ENCODE data around the gene MMP1. TPM values are rescaled to one million over a fixed set of nuclear protein-coding genes. Genes with fewer than 3 reads are reported as not detected.

The MMP1 gene
- not detected for polyA plus RNA-seq

DNA sequence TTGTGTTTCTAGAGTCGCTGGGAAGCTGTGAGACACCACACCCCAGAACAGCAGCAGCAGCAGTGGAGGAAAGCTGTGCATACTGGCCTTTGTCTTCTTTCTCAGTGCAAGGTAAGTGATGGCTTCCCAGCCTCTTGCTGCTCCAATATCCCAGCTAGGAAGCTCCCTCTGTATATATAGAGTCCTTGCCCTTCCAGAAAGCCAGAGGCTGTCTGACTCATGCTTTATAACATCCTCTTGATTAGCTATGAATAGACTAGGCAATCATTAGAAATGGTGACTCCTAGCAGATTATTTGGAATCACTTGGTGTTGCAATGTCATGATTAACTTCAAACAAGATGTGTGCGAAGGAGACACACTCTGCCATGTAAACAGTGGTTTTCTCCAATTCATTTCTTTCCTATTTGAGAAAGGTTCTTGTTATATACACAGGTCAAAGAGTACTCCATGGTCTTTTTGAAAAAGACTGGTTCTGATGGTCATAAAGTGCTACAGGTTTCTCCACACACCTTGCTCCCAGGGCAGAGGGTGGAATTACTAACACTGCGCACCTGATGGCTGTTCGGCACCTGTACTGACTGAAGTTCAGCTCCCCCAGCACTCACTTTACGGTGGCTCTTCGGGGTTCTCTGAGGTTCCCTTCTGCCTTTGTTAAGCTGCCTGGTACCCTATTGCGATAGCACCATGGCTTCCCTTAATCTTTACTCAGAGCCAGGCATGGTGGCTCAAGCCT lies at the start of gene MMP1:
TSS of gene MMP1 (minus strand) at position 149 of the 735 bp plus-strand sequence. CDS start at position 81, 68 bp downstream.
- DNase-seq: no peak
- Mint-ChIP-seq H3K4me3 (no peak within 1 kb of the TSS), H3K4me1 (no peaks in the 10 kb centered on the region), H3K27me3 (ENCODE audit: low read depth in 3 of 3) (peaks cover 0 to 2% (median 0%) of the 10 kb centered on the region in 3 donors), H3K27ac (no peak within 1 kb of the TSS), H3K36me3 (no peaks in the 10 kb centered on the region), H3K9me3 (no peaks in the 10 kb centered on the region)

DNA sequence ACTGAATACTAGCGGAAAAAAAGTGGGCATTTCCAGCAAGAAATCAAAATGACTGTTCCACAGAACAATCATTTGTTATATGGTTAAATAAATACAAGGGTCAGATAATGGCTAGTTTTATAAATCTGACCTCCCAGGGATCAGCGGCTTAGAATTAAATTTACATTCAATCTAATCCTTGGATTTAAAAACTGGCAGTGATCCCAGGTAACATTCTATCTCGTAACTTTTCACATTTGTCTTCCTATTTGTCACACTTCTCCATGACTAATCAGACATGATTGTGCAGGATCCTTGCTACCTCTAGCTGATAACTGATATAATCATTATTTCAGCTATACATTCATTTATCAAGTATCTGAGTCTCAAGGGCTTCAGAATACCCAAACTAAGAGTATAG lies 48.3 kb upstream of the MMP1 start:
- Mint-ChIP-seq H3K27me3 (ENCODE audit: low read depth in 3 of 3) (peaks cover 0 to 1% (median 0%) of the 10 kb centered on the region in 3 donors), H3K9me3 (peaks cover 0 to 3% (median 0%) of the 10 kb centered on the region in 6 donors), H3K4me3 (no peak overlapping the region), H3K36me3 (no peaks in the 10 kb centered on the region), H3K4me1 (no peaks in the 10 kb centered on the region), H3K27ac (no peak overlapping the region)
- DNase-seq: no peak

DNA sequence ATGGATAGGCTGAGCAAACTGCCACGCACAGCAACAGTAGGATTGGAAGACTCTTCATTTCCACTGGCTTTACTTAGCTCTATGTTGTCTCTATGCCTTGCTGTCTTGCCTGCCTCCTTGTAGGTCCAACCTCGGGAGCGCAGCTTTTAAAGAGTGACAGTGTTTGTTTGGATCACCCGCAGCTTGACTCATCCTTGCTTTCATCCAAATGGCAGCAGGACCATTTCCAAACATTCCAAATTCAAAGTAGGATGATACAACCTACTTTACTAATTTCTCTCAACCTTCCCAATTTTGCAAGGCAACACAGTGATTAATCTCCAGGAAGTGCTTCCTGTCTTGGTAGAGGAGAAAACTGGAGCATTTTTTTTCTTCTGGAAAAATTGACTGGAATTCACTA lies 45.5 kb upstream of the MMP1 start, which contains the start of gene MMP3:
TSS of gene MMP3 (minus strand) at position 121 of the 400 bp plus-strand sequence. CDS start at position 58, 63 bp downstream.
- Mint-ChIP-seq H3K4me1 (no peaks in the 10 kb centered on the region), H3K27ac (no peak within 1 kb of the TSS), H3K27me3 (ENCODE audit: low read depth in 3 of 3) (peaks cover 0 to 1% (median 0%) of the 10 kb centered on the region in 3 donors), H3K4me3 (no peak within 1 kb of the TSS), H3K9me3 (peaks cover 0 to 3% (median 0%) of the 10 kb centered on the region in 6 donors), H3K36me3 (no peaks in the 10 kb centered on the region)
- no peak for DNase-seq

DNA sequence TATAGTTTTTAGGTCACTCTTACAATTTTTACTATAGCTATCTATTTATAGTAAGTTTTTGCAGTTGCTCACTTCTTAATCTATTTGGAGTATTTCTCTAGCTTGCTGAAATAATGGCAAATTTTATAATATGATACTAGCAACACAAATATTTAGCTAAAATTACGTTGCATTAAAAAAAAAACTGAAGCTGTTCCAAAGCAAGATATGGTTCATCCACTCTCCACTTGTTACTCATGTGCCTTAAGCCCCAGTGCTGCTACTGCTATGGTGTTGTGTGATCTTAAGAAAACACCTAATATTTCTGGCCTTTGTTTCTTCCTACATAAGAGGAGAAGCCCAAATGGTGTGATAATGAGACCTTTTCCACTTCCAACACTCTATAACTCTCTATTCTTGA lies 45.0 kb upstream of the MMP1 start:
- Mint-ChIP-seq H3K36me3 (no peaks in the 10 kb centered on the region), H3K27me3 (ENCODE audit: low read depth in 3 of 3) (peaks cover 0 to 1% (median 0%) of the 10 kb centered on the region in 3 donors), H3K4me1 (no peaks in the 10 kb centered on the region), H3K4me3 (no peak overlapping the region), H3K27ac (no peak overlapping the region), H3K9me3 (peaks cover 0 to 3% (median 0%) of the 10 kb centered on the region in 6 donors)
- DNase-seq: no peak

DNA sequence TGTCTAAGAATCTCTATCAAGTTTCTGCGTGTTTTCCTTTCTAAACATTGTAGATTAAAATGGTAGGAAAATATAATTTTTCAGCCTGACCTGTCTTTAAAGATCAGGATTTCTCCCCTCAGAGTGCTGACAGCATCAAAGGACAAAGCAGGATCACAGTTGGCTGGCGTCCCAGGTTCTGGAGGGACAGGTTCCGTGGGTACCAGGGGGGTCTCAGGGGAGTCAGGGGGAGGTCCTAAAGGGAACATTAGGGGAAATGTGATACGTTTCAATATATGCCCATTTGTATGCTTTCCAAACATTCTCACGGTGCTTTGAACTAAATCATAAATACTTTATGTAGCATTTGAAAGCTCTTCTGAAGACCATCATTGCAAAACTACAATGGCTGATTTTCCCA lies 42.1 kb upstream of the MMP1 start:
- no peaks in the 10 kb centered on the region for H3K4me1 Mint-ChIP-seq
- no peak overlapping the region for H3K4me3 Mint-ChIP-seq
- no peaks in the 10 kb centered on the region for H3K36me3 Mint-ChIP-seq
- DNase-seq: no peak
- peaks cover 0 to 1% (median 0%) of the 10 kb centered on the region in 3 donors for H3K27me3 Mint-ChIP-seq (ENCODE audit: low read depth in 3 of 3)
- H3K27ac Mint-ChIP-seq: no peak overlapping the region
- H3K9me3 Mint-ChIP-seq: peaks cover 0 to 2% (median under 1%) of the 10 kb centered on the region in 6 donors

DNA sequence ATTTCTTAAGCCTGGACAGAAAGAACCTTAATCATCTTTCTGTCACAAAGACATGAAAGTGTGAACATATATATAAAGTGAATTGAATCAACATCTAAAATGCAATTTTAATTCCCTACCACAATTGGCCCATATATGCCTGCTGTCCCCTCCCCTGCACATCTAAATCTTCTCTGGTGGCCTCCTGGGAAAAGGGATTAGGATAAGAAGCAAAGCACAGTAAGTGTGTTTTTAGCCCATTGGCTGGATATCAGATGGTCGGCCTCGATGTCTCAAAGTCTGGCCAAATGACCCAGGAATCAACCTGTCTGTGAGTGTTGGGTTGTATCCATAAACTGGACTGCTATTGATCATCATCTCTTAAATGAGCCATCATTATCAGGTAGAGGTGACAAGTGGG lies 39.7 kb upstream of the MMP1 start:
- Mint-ChIP-seq H3K9me3 (peaks cover 0 to 7% (median 0%) of the 10 kb centered on the region in 6 donors), H3K4me3 (no peak overlapping the region), H3K4me1 (no peaks in the 10 kb centered on the region), H3K36me3 (no peaks in the 10 kb centered on the region), H3K27me3 (ENCODE audit: low read depth in 3 of 3) (peaks cover 2 to 4% (median 2%) of the 10 kb centered on the region in 3 donors), H3K27ac (no peak overlapping the region)
- no peak for DNase-seq

DNA sequence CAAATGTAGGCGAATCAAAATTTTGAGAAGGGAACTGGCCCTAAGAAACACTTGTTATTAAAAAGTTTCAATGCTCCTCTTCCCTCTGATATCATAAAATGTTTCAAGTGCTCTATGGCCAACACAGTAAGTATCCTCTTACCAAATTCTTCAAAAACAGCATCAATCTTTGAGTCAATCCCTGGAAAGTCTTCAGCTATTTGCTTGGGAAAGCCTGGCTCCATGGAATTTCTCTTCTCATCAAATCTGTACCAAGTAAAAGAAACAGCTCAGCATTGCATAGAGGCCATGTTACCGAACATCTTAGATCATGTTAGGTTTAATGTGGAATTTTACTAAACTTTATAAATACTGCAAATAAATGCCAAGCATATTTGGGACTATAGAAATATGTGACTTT lies 39.2 kb upstream of the MMP1 start:
- Mint-ChIP-seq H3K4me1 (no peaks in the 10 kb centered on the region), H3K36me3 (no peaks in the 10 kb centered on the region), H3K27me3 (ENCODE audit: low read depth in 3 of 3) (peaks cover 2 to 4% (median 3%) of the 10 kb centered on the region in 3 donors), H3K4me3 (no peak overlapping the region), H3K9me3 (peaks cover 0 to 7% (median 0%) of the 10 kb centered on the region in 6 donors), H3K27ac (no peak overlapping the region)
- no peak for DNase-seq

DNA sequence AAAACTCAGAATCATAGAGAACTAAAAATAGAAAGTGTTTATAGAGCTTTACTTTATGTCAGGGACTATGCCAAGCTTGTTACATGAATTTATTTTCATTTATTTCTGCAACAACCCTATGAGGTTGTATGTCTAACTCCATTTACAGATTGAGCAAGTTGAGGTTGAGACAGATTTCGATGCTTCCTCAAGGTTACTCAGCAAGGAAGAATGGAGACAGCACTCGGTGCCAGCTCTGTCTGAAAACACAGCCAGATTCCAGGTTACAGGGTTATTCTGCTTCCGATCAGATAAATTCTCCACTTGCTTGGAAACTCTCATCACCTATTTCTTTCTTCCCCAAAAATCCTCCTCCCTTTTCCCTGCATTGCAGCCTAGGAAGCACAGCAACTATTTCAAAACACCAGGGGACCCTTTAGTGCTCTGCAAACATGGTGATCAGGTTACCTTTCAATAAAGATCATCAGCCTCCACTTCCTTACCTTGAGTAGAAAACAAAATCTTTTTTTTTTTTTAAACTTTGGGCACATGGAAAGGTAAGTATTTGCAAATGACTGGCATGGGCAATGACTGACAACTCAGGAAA lies 38.4 kb upstream of the MMP1 start:
- Mint-ChIP-seq H3K27ac (no peak overlapping the region), H3K36me3 (no peaks in the 10 kb centered on the region), H3K4me1 (no peaks in the 10 kb centered on the region), H3K9me3 (peaks cover 0 to 7% (median 0%) of the 10 kb centered on the region in 6 donors), H3K27me3 (ENCODE audit: low read depth in 3 of 3) (peaks cover 2 to 6% (median 4%) of the 10 kb centered on the region in 3 donors), H3K4me3 (no peak overlapping the region)
- DNase-seq: no peak

DNA sequence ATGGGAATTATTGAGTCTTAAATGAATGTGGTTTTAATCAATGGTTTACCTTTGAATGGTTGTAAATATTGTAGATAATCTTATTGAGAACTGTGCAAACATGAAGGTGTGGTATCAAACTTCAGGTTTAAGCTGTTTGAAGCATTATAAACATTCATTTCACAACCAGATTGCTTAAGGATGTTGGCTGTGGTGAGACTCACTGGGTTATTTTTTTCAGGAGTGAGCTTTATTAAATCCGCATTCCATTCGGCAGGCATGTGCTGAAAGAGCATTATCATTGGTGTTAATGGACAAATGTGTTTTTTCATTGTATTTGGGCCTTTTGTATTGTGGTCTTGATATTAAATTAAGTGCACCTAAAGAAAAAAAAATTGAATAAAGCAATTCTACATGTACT lies 35.8 kb upstream of the MMP1 start:
- no peak overlapping the region for H3K27ac Mint-ChIP-seq
- H3K4me3 Mint-ChIP-seq: no peak overlapping the region
- no peaks in the 10 kb centered on the region for H3K36me3 Mint-ChIP-seq
- peaks cover 0 to 7% (median 0%) of the 10 kb centered on the region in 6 donors for H3K9me3 Mint-ChIP-seq
- DNase-seq: no peak
- H3K27me3 Mint-ChIP-seq (ENCODE audit: low read depth in 3 of 3): peaks cover 2 to 6% (median 6%) of the 10 kb centered on the region in 3 donors
- H3K4me1 Mint-ChIP-seq: no peaks in the 10 kb centered on the region

DNA sequence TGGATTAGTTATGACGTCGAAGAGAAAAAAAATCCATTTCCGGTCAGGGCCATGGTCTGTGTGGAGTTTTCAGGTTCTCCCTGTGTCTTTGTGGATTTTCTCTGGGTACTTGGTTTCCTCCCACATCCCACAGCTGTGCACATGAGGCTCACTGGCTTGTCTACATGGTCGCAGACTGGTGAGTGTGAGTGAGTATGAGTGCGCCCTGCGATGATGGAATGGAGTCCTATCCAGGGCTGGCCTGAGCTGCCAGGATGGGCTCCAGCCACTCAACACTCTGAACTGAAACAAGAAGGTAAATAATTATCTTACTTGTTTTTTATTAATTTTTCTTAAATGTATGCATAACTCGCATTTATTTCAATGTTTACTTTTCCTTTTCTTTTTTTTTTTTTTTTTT lies 34.7 kb upstream of the MMP1 start:
- Mint-ChIP-seq H3K36me3 (no peaks in the 10 kb centered on the region), H3K9me3 (peaks cover 0 to 7% (median 0%) of the 10 kb centered on the region in 6 donors), H3K27me3 (ENCODE audit: low read depth in 3 of 3) (peaks cover 2 to 6% (median 6%) of the 10 kb centered on the region in 3 donors), H3K27ac (no peak overlapping the region), H3K4me1 (no peaks in the 10 kb centered on the region), H3K4me3 (no peak overlapping the region)
- no peak for DNase-seq

DNA sequence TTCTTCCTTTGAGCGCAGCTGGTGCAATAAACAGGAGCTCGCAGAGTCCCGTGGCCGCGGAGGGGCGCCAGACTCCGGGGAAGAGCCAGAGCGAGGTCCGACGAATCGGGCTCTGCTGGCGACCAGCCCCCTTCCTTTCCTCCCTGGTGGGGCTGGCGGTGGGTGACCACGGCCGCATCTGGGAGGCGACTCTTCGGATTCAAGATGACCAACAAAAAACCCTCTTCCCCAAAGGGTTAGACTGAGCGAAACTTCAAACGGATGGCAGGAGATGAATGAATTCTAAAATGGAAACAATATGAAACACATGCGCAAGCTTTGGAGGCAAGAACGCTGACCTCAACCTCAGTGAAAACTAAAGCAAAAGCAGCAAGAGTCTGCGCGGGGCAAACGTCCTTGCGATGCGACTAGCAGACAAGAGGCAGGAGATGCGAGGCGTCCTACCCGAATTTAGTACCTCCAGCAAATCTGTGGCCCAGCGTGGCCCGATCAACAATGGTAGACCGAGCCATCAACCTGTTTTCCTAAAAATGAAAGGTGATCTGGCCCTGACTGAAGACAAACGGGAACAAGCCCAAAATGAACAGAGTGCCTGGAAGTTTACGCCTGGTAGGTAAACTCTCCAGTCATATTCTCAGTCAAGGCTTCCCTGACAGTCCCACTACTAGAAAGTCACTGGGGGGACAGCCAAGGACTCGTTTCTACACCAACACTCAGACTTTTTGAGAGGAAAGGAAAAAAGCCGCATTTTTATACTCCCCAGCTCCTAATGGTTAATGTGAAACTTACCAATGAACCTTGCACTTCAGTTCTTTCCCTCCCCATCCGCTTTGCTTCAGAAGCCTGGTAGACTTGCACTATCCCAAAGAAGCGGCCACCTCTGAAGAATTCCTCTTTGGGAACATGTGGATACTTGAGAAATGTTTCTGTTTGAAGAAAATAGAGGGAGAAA lies 33.8 kb upstream of the MMP1 start:
- Mint-ChIP-seq H3K4me3 (no peak overlapping the region), H3K4me1 (no peaks in the 10 kb centered on the region), H3K9me3 (peaks cover 0 to 7% (median 0%) of the 10 kb centered on the region in 6 donors), H3K27me3 (ENCODE audit: low read depth in 3 of 3) (peaks cover 5 to 6% (median 6%) of the 10 kb centered on the region in 3 donors), H3K27ac (no peak overlapping the region), H3K36me3 (no peaks in the 10 kb centered on the region)
- DNase-seq: no peak

DNA sequence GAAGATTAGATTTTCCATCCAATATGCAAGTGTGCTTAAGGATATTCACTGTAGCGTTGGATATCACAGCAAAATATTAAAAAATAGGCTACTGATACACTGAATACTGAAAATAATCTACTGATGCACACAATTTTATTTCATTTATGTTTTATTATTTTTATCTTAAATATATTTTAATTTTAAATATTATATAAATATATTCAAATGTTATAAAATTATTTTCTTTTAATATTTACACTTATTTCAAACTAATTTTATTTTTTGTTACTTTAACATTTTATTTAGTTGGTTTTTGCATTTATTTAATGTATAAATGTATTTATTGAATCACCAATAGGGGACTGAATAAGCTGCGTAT lies 33.1 kb upstream of the MMP1 start:
- Mint-ChIP-seq H3K9me3 (peaks cover 0 to 7% (median 0%) of the 10 kb centered on the region in 6 donors), H3K27me3 (ENCODE audit: low read depth in 3 of 3) (peaks cover 5 to 6% (median 6%) of the 10 kb centered on the region in 3 donors), H3K27ac (no peak overlapping the region), H3K4me1 (no peaks in the 10 kb centered on the region), H3K4me3 (no peak overlapping the region), H3K36me3 (no peaks in the 10 kb centered on the region)
- no peak for DNase-seq

DNA sequence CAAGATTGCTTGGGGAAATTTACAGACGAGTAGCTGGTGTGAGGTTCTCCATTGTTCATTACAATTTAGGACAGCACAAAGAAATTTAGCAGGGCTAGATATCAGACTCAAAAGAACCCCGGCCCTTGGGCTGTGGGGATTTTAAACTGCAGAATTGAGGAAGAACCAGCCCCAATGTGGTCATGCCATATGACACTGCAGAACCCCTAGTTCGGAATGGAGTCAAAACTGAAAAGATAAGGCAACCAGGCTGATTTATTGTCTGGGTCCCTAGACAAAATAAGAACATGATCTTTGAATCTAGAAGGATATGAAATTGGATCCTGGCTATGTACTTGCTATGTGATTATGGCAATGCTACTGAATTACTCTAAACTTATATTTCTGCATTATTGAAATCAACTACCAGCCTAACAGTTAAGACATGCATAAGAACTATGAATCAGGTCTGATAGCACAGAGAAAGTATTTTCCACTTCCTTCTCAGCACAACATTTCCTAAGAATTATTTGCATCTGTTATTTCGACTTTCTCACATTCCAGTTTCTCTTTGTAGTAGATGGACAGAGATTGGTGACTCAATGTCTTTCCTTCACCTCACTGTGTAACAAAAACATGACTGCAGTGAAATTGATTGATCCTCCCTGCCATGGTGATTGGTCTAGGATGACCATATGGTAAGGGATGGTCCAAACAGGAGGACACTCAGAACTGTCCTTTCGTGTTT lies 32.2 kb upstream of the MMP1 start:
- H3K4me3 Mint-ChIP-seq: no peak overlapping the region
- H3K27me3 Mint-ChIP-seq (ENCODE audit: low read depth in 3 of 3): peaks cover 5 to 6% (median 6%) of the 10 kb centered on the region in 3 donors

More for the DNA sequence above, 32.2 kb upstream of the MMP1 start:
- Mint-ChIP-seq H3K9me3 (peaks cover 0 to 7% (median 0%) of the 10 kb centered on the region in 6 donors), H3K27ac (no peak overlapping the region), H3K4me1 (no peaks in the 10 kb centered on the region), H3K36me3 (no peaks in the 10 kb centered on the region)
- no peak for DNase-seq
